Fibroblast of peridontal ligament (primary cell): ENCODE results near the gene PLXDC2.

Experiments
- DNase-seq: peaks from one replicate; pipeline ENCODE4 v3.0.0-alpha.2; 2010; ENCODE audit errors: extremely low read depth

PLXDC2 gene

GRCh38 chr10:20110125-20111100, 294.2 kb downstream of the PLXDC2 start:
- DNase-seq, result no peak

GRCh38 chr10:20114179-20114578, 297.9 kb downstream of the PLXDC2 start:
- no peak for DNase-seq

- DNase-seq, result no peak
These were observed 299.7 kb downstream of the PLXDC2 start for GRCh38 chr10:20115894-20116293.

- no peak for DNase-seq
These were observed 301.2 kb downstream of the PLXDC2 start for GRCh38 chr10:20117471-20117870.

- DNase-seq, result no peak
These were observed 301.9 kb downstream of the PLXDC2 start for GRCh38 chr10:20118119-20118518.

- no peak for DNase-seq
These were observed 312.6 kb downstream of the PLXDC2 start for GRCh38 chr10:20128811-20129210.

- no peak for DNase-seq
These were observed 316.6 kb downstream of the PLXDC2 start for GRCh38 chr10:20132816-20133215.

GRCh38 chr10:20133669-20134189, 317.5 kb downstream of the PLXDC2 start:
- no peak for DNase-seq

- no peak for DNase-seq
These were observed 326.1 kb downstream of the PLXDC2 start for GRCh38 chr10:20142311-20142710.

GRCh38 chr10:20144268-20144667, 328.0 kb downstream of the PLXDC2 start:
- DNase-seq, result no peak

GRCh38 chr10:20146004-20146403, 329.8 kb downstream of the PLXDC2 start:
- no peak for DNase-seq

- no peak for DNase-seq
These were observed 331.5 kb downstream of the PLXDC2 start for GRCh38 chr10:20147684-20148083.

- DNase-seq, result no peak
These were observed 340.3 kb downstream of the PLXDC2 start for GRCh38 chr10:20156511-20156910.

GRCh38 chr10:20157314-20157713, 341.1 kb downstream of the PLXDC2 start:
- no peak for DNase-seq

GRCh38 chr10:20158086-20158485, 341.9 kb downstream of the PLXDC2 start:
- no peak for DNase-seq

GRCh38 chr10:20162123-20162522, 345.9 kb downstream of the PLXDC2 start:
- no peak for DNase-seq

GRCh38 chr10:20166096-20166675, 350.0 kb downstream of the PLXDC2 start:
- DNase-seq, result no peak

- DNase-seq, result no peak
These were observed 354.4 kb downstream of the PLXDC2 start for GRCh38 chr10:20170661-20171060.

GRCh38 chr10:20173046-20173445, 356.8 kb downstream of the PLXDC2 start:
- DNase-seq, result no peak

GRCh38 chr10:20175719-20176118, 359.5 kb downstream of the PLXDC2 start:
- no peak for DNase-seq

GRCh38 chr10:20180766-20181165, 364.5 kb downstream of the PLXDC2 start:
- no peak for DNase-seq

- DNase-seq, result no peak
These were observed 365.2 kb downstream of the PLXDC2 start for GRCh38 chr10:20181434-20181833.

GRCh38 chr10:20185116-20185515, 368.9 kb downstream of the PLXDC2 start:
- DNase-seq, result no peak
